OCI-LY1 (cell line): Measurements from ENCODE around the gene B9D2.

Experiments used
- H2AFZ ChIP-seq: fragments of 200-600 bp; sonication (generic), shearing (Covaris generic); 2 replicates; pipeline ENCODE4 v1.6.0; 2014; ENCODE audit warnings: antibody characterized with exemption, mild to moderate bottlenecking, low read length
- H3F3A ChIP-seq: fragments of 200-600 bp; sonication (generic), shearing (Covaris generic); 2 replicates; pipeline ENCODE4 v1.6.0; 2014; ENCODE audit warnings: mild to moderate bottlenecking, antibody characterized with exemption, low read length, moderate library complexity; ENCODE audit not compliant: insufficient read depth
- H3K27ac ChIP-seq: fragments of 200-600 bp; sonication (generic); 2 replicates; pipeline ENCODE4 v1.5.1; 2014; ENCODE audit warnings: low read length, mixed run types, mild to moderate bottlenecking, low read depth; ENCODE audit not compliant: poor library complexity, severe bottlenecking
- H3K27me3 ChIP-seq: fragments of 200-600 bp; sonication (generic); 2 replicates; pipeline ENCODE4 v1.6.0; 2014; ENCODE audit warnings: antibody characterized with exemption, mild to moderate bottlenecking, low read length, moderate library complexity; ENCODE audit not compliant: insufficient read depth
- H3K36me3 ChIP-seq: fragments of 200-600 bp; sonication (generic); 2 replicates; pipeline ENCODE4 v1.6.1; 2014; ENCODE audit warnings: mild to moderate bottlenecking, antibody characterized with exemption, low read length, moderate library complexity, mixed read lengths; ENCODE audit not compliant: insufficient read depth
- H3K4me1 ChIP-seq: fragments of 200-600 bp; sonication (generic); 2 replicates; pipeline ENCODE4 v1.5.1; 2014; ENCODE audit warnings: mild to moderate bottlenecking, low read length, moderate library complexity; ENCODE audit not compliant: insufficient read depth, severe bottlenecking
- H3K4me2 ChIP-seq: fragments of 200-600 bp; sonication (generic), shearing (Covaris generic); 2 replicates; pipeline ENCODE4 v1.6.1; 2014; ENCODE audit warnings: low read length
- H3K4me3 ChIP-seq: fragments of 200-600 bp; sonication (generic); 2 replicates; pipeline ENCODE4 v1.5.1; 2014; ENCODE audit warnings: low read length, low read depth, mild to moderate bottlenecking, mixed read lengths; ENCODE audit not compliant: poor library complexity, severe bottlenecking
- H3K79me2 ChIP-seq: fragments of 200-600 bp; shearing (Covaris generic); 2 replicates; pipeline ENCODE4 v1.6.1; 2016; ENCODE audit warnings: mixed run types, low read length, mixed read lengths; ENCODE audit not compliant: insufficient read depth
- H3K9ac ChIP-seq: fragments of 200-600 bp; sonication (generic), shearing (Covaris generic); 2 replicates; pipeline ENCODE4 v1.6.1; 2014; ENCODE audit warnings: mild to moderate bottlenecking, low read length, mixed read lengths
- H3K9me2 ChIP-seq: fragments of 200-600 bp; sonication (generic), shearing (Covaris generic); 2 replicates; pipeline ENCODE4 v1.6.1; 2014; ENCODE audit warnings: low read depth, mild to moderate bottlenecking, low read length, mixed read lengths
- H3K9me3 ChIP-seq: fragments of 200-600 bp; shearing (Covaris generic); 2 replicates; pipeline ENCODE4 v1.6.1; 2014; ENCODE audit warnings: low read length, mixed read lengths
- H4K20me1 ChIP-seq: fragments of 200-600 bp; sonication (generic), shearing (Covaris generic); 2 replicates; pipeline ENCODE4 v1.6.0; 2016; ENCODE audit warnings: mild to moderate bottlenecking, low read length; ENCODE audit not compliant: insufficient read depth
- EZH2 ChIP-seq: fragments of 200-600 bp; sonication (generic), shearing (Covaris generic); IDR thresholded peaks from 2 replicates; pipeline ENCODE4 v1.8.0; 2017; ENCODE audit warnings: borderline replicate concordance, mixed run types, mild to moderate bottlenecking, antibody characterized with exemption, low read length, moderate library complexity, mixed read lengths
- TF ChIP-seq, protein P1 (sequence below): fragments of 200-600 bp; sonication (generic), shearing (Covaris generic); IDR thresholded peaks from 2 replicates; pipeline ENCODE4 v1.5.1; 2017; ENCODE audit warnings: mild to moderate bottlenecking, antibody characterized with exemption, low read length, moderate library complexity, mixed read lengths

B9D2 gene

GRCh38 chr19:41309180-41310032 lies 54.5 kb downstream of the B9D2 start:
- H3F3A ChIP-seq, result peaks cover 9% of the 10 kb centered on the region; the same call in 1 of the 2 replicates
- H3K27ac ChIP-seq, result peak overlapping the region; percentile 82
- H3K27me3 ChIP-seq, result no peaks in the 10 kb centered on the region
- H4K20me1 ChIP-seq, result no peaks in the 10 kb centered on the region
- peaks cover 29% of the 10 kb centered on the region for H3K4me1 ChIP-seq
- no peaks in the 10 kb centered on the region for H3K9me3 ChIP-seq
- H3K4me2 ChIP-seq, result peak overlapping the region; percentile 97
- TF ChIP-seq, protein P1, sequence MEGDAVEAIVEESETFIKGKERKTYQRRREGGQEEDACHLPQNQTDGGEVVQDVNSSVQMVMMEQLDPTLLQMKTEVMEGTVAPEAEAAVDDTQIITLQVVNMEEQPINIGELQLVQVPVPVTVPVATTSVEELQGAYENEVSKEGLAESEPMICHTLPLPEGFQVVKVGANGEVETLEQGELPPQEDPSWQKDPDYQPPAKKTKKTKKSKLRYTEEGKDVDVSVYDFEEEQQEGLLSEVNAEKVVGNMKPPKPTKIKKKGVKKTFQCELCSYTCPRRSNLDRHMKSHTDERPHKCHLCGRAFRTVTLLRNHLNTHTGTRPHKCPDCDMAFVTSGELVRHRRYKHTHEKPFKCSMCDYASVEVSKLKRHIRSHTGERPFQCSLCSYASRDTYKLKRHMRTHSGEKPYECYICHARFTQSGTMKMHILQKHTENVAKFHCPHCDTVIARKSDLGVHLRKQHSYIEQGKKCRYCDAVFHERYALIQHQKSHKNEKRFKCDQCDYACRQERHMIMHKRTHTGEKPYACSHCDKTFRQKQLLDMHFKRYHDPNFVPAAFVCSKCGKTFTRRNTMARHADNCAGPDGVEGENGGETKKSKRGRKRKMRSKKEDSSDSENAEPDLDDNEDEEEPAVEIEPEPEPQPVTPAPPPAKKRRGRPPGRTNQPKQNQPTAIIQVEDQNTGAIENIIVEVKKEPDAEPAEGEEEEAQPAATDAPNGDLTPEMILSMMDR, result no peak
- TF ChIP-seq EZH2, result no peak
- H3K9ac ChIP-seq, result peak overlapping the region; percentile 96
- no peak overlapping the region for H2AFZ ChIP-seq
- peaks cover 9% of the 10 kb centered on the region for H3K79me2 ChIP-seq
- H3K36me3 ChIP-seq, result peaks cover 57% of the 10 kb centered on the region
- H3K4me3 ChIP-seq, result peak overlapping the region; percentile 83
- no peaks in the 10 kb centered on the region for H3K9me2 ChIP-seq

GRCh38 chr19:41308450-41309179 lies 55.3 kb downstream of the B9D2 start:
- Histone ChIP-seq H3K27ac (peak overlapping the region; percentile 82), H3K4me2 (peak overlapping the region; percentile 97), H3K9me2 (no peaks in the 10 kb centered on the region), H3K4me1 (peaks cover 29% of the 10 kb centered on the region), H3K79me2 (peaks cover 9% of the 10 kb centered on the region), H3K4me3 (peak overlapping the region; percentile 83), H3K9ac (peak overlapping the region; percentile 96), H3K27me3 (no peaks in the 10 kb centered on the region), H3K9me3 (no peaks in the 10 kb centered on the region), H4K20me1 (no peaks in the 10 kb centered on the region), H3K36me3 (peaks cover 62% of the 10 kb centered on the region), H3F3A (peaks cover 9% of the 10 kb centered on the region; the same call in 1 of the 2 replicates), H2AFZ (no peak overlapping the region)
- TF ChIP-seq, protein P1, result peak; percentile 97
- no peak for TF ChIP-seq EZH2

DNA sequence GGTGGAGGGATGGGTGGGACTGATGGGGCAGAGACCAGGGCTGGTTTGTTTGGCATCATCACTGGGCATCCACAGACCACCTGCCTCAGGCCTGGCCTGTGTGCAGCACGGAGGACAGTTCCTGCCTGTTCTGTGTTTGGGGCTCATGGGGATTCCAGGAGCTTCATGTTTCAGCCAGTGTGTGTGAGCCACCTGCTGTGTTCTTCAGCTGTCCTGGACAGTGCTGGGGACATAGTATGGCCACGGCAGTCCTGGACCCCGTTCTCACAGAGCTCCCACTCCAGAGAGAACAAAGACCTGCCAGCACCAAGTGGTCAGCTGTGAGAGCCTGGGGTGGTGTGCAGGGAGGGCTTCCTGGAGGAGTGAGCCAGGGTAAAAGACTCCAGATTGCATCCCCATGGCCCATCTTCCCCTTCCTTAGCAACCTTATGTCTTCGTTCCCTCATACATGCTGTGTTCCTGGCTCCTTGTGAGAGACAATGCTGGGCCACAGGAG lies 55.9 kb downstream of the B9D2 start:
- H3K4me2 ChIP-seq, result no peak overlapping the region
- H3K79me2 ChIP-seq, result peaks cover 9% of the 10 kb centered on the region
- no peaks in the 10 kb centered on the region for H3K9me2 ChIP-seq
- H3K36me3 ChIP-seq, result peaks cover 62% of the 10 kb centered on the region
- H3F3A ChIP-seq, result peaks cover 9% of the 10 kb centered on the region; the same call in 1 of the 2 replicates
- no peak overlapping the region for H3K4me3 ChIP-seq
- no peaks in the 10 kb centered on the region for H3K27me3 ChIP-seq
- no peak overlapping the region for H2AFZ ChIP-seq
- H3K4me1 ChIP-seq, result peaks cover 29% of the 10 kb centered on the region
- peak overlapping the region; percentile 82 for H3K27ac ChIP-seq
- no peaks in the 10 kb centered on the region for H4K20me1 ChIP-seq
- TF ChIP-seq, protein P1, result no peak
- no peak for TF ChIP-seq EZH2
- no peaks in the 10 kb centered on the region for H3K9me3 ChIP-seq
- no peak overlapping the region; the same call in 1 of the 2 replicates for H3K9ac ChIP-seq
